ENCODE measurements around the gene LDB3.
"Not testable (repeated sequence)": the region's sequence is repeated elsewhere in the genome, so short reads cannot be mapped to it uniquely, and the experiment has no call there.

LDB3 gene

GRCh38 chr10:86734207-86734988 lies 66.1 kb downstream of the LDB3 start:
- Histone ChIP-seq H3K79me2 (ENCODE audit: insufficient read depth, low read length) (no peaks in the 10 kb centered on the region), H4K20me1 (ENCODE audit: insufficient read depth, low read length) (no peaks in the 10 kb centered on the region), H3K36me3 (ENCODE audit: insufficient read depth, low read length) (no peaks in the 10 kb centered on the region), H3K9me2 (ENCODE audit: low read depth, low read length) (no peaks in the 10 kb centered on the region), H3K9me3 (ENCODE audit: low read length) (no peaks in the 10 kb centered on the region), H3K4me1 (ENCODE audit: insufficient read depth, low read length, severe bottlenecking) (no peaks in the 10 kb centered on the region), H3K4me2 (ENCODE audit: low read length) (no peak overlapping the region), H2AFZ (ENCODE audit: low read length) (no peak overlapping the region), H3K27me3 (ENCODE audit: insufficient read depth, low read length) (no peaks in the 10 kb centered on the region; the same call in 1 of the 2 replicates), H3K9ac (ENCODE audit: low read length) (no peak overlapping the region), H3K4me3 (ENCODE audit: low read depth, low read length, poor library complexity, severe bottlenecking) (no peak overlapping the region), H3K27ac (ENCODE audit: low read depth, low read length, poor library complexity, severe bottlenecking) (no peak overlapping the region), H3F3A (ENCODE audit: insufficient read depth, low read length) (no peaks in the 10 kb centered on the region)
- no peak for TF ChIP-seq EZH2 (IDR thresholded peaks at IDR 0.05; ENCODE audit: borderline replicate concordance, low read length)
- TF ChIP-seq CTCF (IDR thresholded peaks at IDR 0.05; ENCODE audit: low read length) = no peak

- H2AFZ ChIP-seq (ENCODE audit: low read length); H3F3A ChIP-seq (ENCODE audit: insufficient read depth, low read length); H3K36me3 ChIP-seq (ENCODE audit: insufficient read depth, low read length); H3K4me3 ChIP-seq (ENCODE audit: low read depth, low read length, poor library complexity, severe bottlenecking); H3K9me3 ChIP-seq (ENCODE audit: low read length); H3K79me2 ChIP-seq (ENCODE audit: insufficient read depth, low read length); H3K9ac ChIP-seq (ENCODE audit: low read length); H3K4me1 ChIP-seq (ENCODE audit: insufficient read depth, low read length, severe bottlenecking); H4K20me1 ChIP-seq (ENCODE audit: insufficient read depth, low read length); H3K27ac ChIP-seq (ENCODE audit: low read depth, low read length, poor library complexity, severe bottlenecking); H3K4me2 ChIP-seq (ENCODE audit: low read length); H3K9me2 ChIP-seq (ENCODE audit: low read depth, low read length); H3K27me3 ChIP-seq (ENCODE audit: insufficient read depth, low read length): not testable (repeated sequence)
Measured at GRCh38 chr10:86735278-86735677, 67.0 kb downstream of the LDB3 start.

GRCh38 chr10:86742230-86742629 lies 73.9 kb downstream of the LDB3 start:
- Histone ChIP-seq H3K9ac (ENCODE audit: low read length) (no peak overlapping the region), H3K4me2 (ENCODE audit: low read length) (no peak overlapping the region), H3K27ac (ENCODE audit: low read depth, low read length, poor library complexity, severe bottlenecking) (no peak overlapping the region), H3F3A (ENCODE audit: insufficient read depth, low read length) (no peaks in the 10 kb centered on the region), H3K4me1 (ENCODE audit: insufficient read depth, low read length, severe bottlenecking) (no peaks in the 10 kb centered on the region), H3K36me3 (ENCODE audit: insufficient read depth, low read length) (no peaks in the 10 kb centered on the region), H3K79me2 (ENCODE audit: insufficient read depth, low read length) (no peaks in the 10 kb centered on the region), H3K9me3 (ENCODE audit: low read length) (no peaks in the 10 kb centered on the region), H2AFZ (ENCODE audit: low read length) (no peak overlapping the region), H3K9me2 (ENCODE audit: low read depth, low read length) (no peaks in the 10 kb centered on the region), H4K20me1 (ENCODE audit: insufficient read depth, low read length) (no peaks in the 10 kb centered on the region), H3K4me3 (ENCODE audit: low read depth, low read length, poor library complexity, severe bottlenecking) (no peak overlapping the region), H3K27me3 (ENCODE audit: insufficient read depth, low read length) (peaks cover 3% of the 10 kb centered on the region; the same call in 1 of the 2 replicates)
- TF ChIP-seq EZH2 (IDR thresholded peaks at IDR 0.05; ENCODE audit: borderline replicate concordance, low read length) = no peak
- TF ChIP-seq CTCF (IDR thresholded peaks at IDR 0.05; ENCODE audit: low read length) = no peak

Measured in OCI-LY1 (cell line).